Keratinocyte (primary cell): ENCODE results near the gene TMOD4. TPM values are rescaled to one million over a fixed set of nuclear protein-coding genes. Genes with fewer than 3 reads are reported as not detected.
"Not testable (repeated sequence)": the region's sequence is repeated elsewhere in the genome, so short reads cannot be mapped to it uniquely, and the experiment has no call there.

ENCODE experiments used
- DNase-seq: peaks from one replicate; pipeline ENCODE4 v3.0.0-alpha.2; 2011; ENCODE audit warnings: low read depth, missing footprints, low spot score
- FAIRE-seq: peaks from 2 replicates; lab custom pipeline; 2011; peaks lifted over from hg19 to GRCh38; lab: Jason Lieb, UNC
- H2AFZ ChIP-seq: 2 replicates; pipeline ENCODE4 v1.6.0; 2012; ENCODE audit warnings: low read length, control low read depth, inconsistent platforms; ENCODE audit not compliant: control insufficient read depth
- H3K27ac ChIP-seq: 2 replicates; pipeline ENCODE4 v1.5.1; 2011; ENCODE audit warnings: low read length; ENCODE audit not compliant: control insufficient read depth, insufficient read depth
- H3K27me3 ChIP-seq: 3 replicates; pipeline ENCODE4 v1.6.0; 2011; ENCODE audit warnings: low read length; ENCODE audit not compliant: control insufficient read depth, insufficient read depth; ENCODE audit errors: extremely low read depth
- H3K36me3 ChIP-seq, 2 experiments: 2 replicates in 1 of 2; 3 replicates in 1 of 2; pipeline ENCODE4 v1.5.1; 2011; ENCODE audit warnings: low read length in 2 of 2, mild to moderate bottlenecking in 1 of 2; ENCODE audit not compliant: control insufficient read depth in 2 of 2, insufficient read depth in 2 of 2; ENCODE audit errors: extremely low read depth in 1 of 2
- H3K4me1 ChIP-seq: 3 replicates; pipeline ENCODE4 v1.5.1; 2011; ENCODE audit warnings: low read length; ENCODE audit not compliant: control insufficient read depth, insufficient read depth; ENCODE audit errors: extremely low read depth
- H3K4me2 ChIP-seq: 3 replicates; pipeline ENCODE4 v1.6.0; 2011; ENCODE audit warnings: low read depth, low read length; ENCODE audit not compliant: control insufficient read depth, insufficient read depth; ENCODE audit errors: extremely low read depth
- H3K4me3 ChIP-seq, 3 experiments: fragments of 200-600 bp in 1 of 3; sonication (generic) in 1 of 3; 2 replicates in 2 of 3; 3 replicates in 1 of 3; pipeline ENCODE4 v1.5.1; 2011 to 2016; ENCODE audit warnings: low read length in 3 of 3, mild to moderate bottlenecking in 3 of 3, control low read depth in 2 of 3, inconsistent platforms in 1 of 3, low read depth in 1 of 3, mixed read lengths in 1 of 3, mixed run types in 1 of 3, moderate library complexity in 1 of 3; ENCODE audit not compliant: control insufficient read depth in 2 of 3, insufficient read depth in 2 of 3; ENCODE audit errors: extremely low read depth in 1 of 3
- H3K79me2 ChIP-seq: 2 replicates; pipeline ENCODE4 v1.6.0; 2012; ENCODE audit warnings: low read length; ENCODE audit not compliant: control insufficient read depth, insufficient read depth
- H3K9ac ChIP-seq: 3 replicates; pipeline ENCODE4 v1.6.0; 2011; ENCODE audit warnings: low read length; ENCODE audit not compliant: control insufficient read depth, insufficient read depth; ENCODE audit errors: extremely low read depth
- H3K9me1 ChIP-seq: 3 replicates; pipeline ENCODE4 v1.6.0; 2011; ENCODE audit warnings: low read length; ENCODE audit not compliant: control insufficient read depth, insufficient read depth; ENCODE audit errors: extremely low read depth
- H3K9me3 ChIP-seq: 2 replicates; pipeline ENCODE4 v1.5.1; 2012; ENCODE audit warnings: low read depth, low read length; ENCODE audit not compliant: control insufficient read depth
- H4K20me1 ChIP-seq: 3 replicates; pipeline ENCODE4 v1.6.0; 2011; ENCODE audit warnings: low read length; ENCODE audit not compliant: control insufficient read depth, insufficient read depth; ENCODE audit errors: extremely low read depth
- EZH2 ChIP-seq: IDR thresholded peaks from one replicate; pipeline ENCODE4 v1.6.1; 2012; ENCODE audit warnings: inconsistent platforms, mild to moderate bottlenecking, low read length, moderate library complexity
- dilution Hi-C: fragments of 300-500 bp; cut with MboI; formaldehyde crosslinking; loops from one replicate; pipeline ENCODE4 v1.7.0; 2020; ENCODE audit warnings: low sequenced_read_pairs; ENCODE audit not compliant: extremely low pct_ligation_motif_present
- polyA plus RNA-seq, 5 experiments: library from polyadenylated mRNA; depleted of rRNA in 3 of 5; stranded (reverse) in 3 of 5; stranded (forward) in 1 of 5; unstranded in 1 of 5; fragments of >200 nt; gene quantifications; 1 replicate in 1 of 5; 2 replicates in 3 of 5; 3 replicates in 1 of 5; pipeline versions ENCODE4 v1.2.1 to v1.2.3, GENCODE V29; 2011 to 2012; ENCODE audit warnings: missing spikeins in 2 of 5, low read depth in 1 of 5, low replicate concordance in 1 of 5
- TF ChIP-seq, protein P1 (sequence below), 3 experiments: IDR thresholded peaks in 1 of 3; conservative IDR thresholded peaks in 1 of 3; optimal IDR thresholded peaks in 1 of 3; 2 replicates in 2 of 3; 3 replicates in 1 of 3; pipeline versions ENCODE3 to v1.5.1; 2011; ENCODE audit warnings: low read length in 3 of 3, mild to moderate bottlenecking in 3 of 3, moderate library complexity in 2 of 3, control low read depth in 1 of 3, inconsistent platforms in 1 of 3; ENCODE audit not compliant: insufficient read depth in 2 of 3; ENCODE audit errors: extremely low read depth in 1 of 3

TMOD4 gene
- polyA plus RNA-seq, 1 donor (not counting 4 experiments of a cell fraction or from before 2014, with no cell fraction given), result 0.34 TPM

DNA sequence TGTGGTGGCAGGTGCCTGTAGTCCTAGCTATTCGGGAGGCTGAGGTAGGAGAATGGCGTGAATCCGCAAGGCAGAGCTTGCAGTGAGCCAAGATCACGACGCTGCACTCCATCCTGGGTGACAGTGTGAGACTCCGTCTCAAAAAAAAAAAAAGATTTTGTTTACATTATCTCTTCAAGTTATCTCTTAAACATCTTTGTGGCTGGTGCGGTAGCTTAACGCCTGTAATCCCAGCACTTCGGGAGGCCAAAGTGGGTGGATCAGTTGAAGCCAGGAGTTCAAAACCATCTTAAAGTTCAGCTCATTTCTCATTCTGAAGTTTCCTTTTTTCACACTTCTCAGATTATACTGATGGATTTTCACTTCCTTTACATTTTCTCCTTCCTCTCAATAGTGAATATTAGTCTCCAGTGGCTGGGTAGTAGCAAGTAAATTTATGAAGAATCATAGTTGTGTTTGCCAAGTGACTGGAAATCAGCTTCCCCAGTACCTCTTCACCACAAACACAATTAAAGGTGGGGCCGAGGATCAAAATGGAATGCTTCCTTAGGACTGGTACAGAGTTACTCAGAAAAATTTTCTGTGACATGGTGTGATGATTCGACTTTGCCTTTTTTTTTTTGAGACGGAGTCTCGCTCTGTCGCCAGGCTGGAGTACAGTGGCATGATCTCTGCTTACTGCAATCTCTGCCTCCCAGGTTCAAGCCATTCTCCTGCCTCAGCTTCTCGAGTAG lies 36.4 kb upstream of the TMOD4 start:
- Histone ChIP-seq H3K79me2 (peaks cover 94% of the 10 kb centered on the region), H3K4me1 (peaks cover 5% of the 10 kb centered on the region), H3K9ac (no peak overlapping the region), H3K36me3 (peaks cover 17 to 19% of the 10 kb centered on the region in 2 experiments), H2AFZ (no peak overlapping the region), H4K20me1 (peaks cover 19% of the 10 kb centered on the region), H3K4me3 (no peak overlapping the region), H3K4me2 (no peak overlapping the region), H3K27ac (no peak overlapping the region), H3K9me3 (no peaks in the 10 kb centered on the region), H3K9me1 (no peaks in the 10 kb centered on the region), H3K27me3 (no peaks in the 10 kb centered on the region)
- TF ChIP-seq EZH2, result no peak
- TF ChIP-seq, protein P1, sequence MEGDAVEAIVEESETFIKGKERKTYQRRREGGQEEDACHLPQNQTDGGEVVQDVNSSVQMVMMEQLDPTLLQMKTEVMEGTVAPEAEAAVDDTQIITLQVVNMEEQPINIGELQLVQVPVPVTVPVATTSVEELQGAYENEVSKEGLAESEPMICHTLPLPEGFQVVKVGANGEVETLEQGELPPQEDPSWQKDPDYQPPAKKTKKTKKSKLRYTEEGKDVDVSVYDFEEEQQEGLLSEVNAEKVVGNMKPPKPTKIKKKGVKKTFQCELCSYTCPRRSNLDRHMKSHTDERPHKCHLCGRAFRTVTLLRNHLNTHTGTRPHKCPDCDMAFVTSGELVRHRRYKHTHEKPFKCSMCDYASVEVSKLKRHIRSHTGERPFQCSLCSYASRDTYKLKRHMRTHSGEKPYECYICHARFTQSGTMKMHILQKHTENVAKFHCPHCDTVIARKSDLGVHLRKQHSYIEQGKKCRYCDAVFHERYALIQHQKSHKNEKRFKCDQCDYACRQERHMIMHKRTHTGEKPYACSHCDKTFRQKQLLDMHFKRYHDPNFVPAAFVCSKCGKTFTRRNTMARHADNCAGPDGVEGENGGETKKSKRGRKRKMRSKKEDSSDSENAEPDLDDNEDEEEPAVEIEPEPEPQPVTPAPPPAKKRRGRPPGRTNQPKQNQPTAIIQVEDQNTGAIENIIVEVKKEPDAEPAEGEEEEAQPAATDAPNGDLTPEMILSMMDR (optimal IDR thresholded peaks at IDR 0.05 in 1 of 3, IDR thresholded peaks at IDR 0.05 in 1 of 3, conservative IDR thresholded peaks at IDR 0.05 in 1 of 3; ENCODE audit: extremely low read depth in 1 of 3, insufficient read depth in 2 of 3, low read length in 3 of 3), result no peak
- dilution Hi-C loops, result no loop called here
- DNase-seq (no peak), FAIRE-seq (no peak)

DNA sequence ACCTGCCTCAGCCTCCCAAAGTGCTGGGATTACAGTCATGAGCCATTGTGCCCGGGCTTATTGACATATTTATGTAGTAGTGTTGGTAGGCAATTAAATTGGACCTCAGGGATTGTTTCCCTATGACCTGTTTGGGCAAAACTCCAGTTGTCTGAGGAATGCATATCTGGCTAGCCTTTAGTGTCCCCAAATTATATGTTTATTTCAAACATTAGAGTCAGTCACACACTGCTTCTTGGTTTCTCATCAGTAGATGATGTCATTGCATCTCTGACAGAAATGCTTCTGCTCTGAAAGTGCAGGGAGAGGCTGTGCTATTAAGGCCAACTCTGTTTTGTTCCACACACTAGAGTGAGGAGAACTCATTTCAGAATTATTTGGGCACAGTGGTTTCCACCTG lies 35.0 kb upstream of the TMOD4 start:
- no peaks in the 10 kb centered on the region for H3K27me3 ChIP-seq
- DNase-seq (no peak), FAIRE-seq (no peak)
- no peak overlapping the region for H2AFZ ChIP-seq
- H3K4me3 ChIP-seq, result no peak overlapping the region
- H3K27ac ChIP-seq, result no peak overlapping the region
- no peak overlapping the region for H3K4me2 ChIP-seq
- peaks cover 96% of the 10 kb centered on the region for H3K79me2 ChIP-seq
- no peaks in the 10 kb centered on the region for H3K9me3 ChIP-seq
- TF ChIP-seq, protein P1 (optimal IDR thresholded peaks at IDR 0.05 in 1 of 3, IDR thresholded peaks at IDR 0.05 in 1 of 3, conservative IDR thresholded peaks at IDR 0.05 in 1 of 3; ENCODE audit: extremely low read depth in 1 of 3, insufficient read depth in 2 of 3, low read length in 3 of 3), result no peak
- TF ChIP-seq EZH2, result no peak
- H3K9me1 ChIP-seq, result no peaks in the 10 kb centered on the region
- no peak overlapping the region for H3K9ac ChIP-seq
- dilution Hi-C loops, result no loop called here
- peaks cover 19 to 20% of the 10 kb centered on the region in 2 experiments for H3K36me3 ChIP-seq
- peaks cover 20% of the 10 kb centered on the region for H4K20me1 ChIP-seq
- H3K4me1 ChIP-seq, result peaks cover 5% of the 10 kb centered on the region

DNA sequence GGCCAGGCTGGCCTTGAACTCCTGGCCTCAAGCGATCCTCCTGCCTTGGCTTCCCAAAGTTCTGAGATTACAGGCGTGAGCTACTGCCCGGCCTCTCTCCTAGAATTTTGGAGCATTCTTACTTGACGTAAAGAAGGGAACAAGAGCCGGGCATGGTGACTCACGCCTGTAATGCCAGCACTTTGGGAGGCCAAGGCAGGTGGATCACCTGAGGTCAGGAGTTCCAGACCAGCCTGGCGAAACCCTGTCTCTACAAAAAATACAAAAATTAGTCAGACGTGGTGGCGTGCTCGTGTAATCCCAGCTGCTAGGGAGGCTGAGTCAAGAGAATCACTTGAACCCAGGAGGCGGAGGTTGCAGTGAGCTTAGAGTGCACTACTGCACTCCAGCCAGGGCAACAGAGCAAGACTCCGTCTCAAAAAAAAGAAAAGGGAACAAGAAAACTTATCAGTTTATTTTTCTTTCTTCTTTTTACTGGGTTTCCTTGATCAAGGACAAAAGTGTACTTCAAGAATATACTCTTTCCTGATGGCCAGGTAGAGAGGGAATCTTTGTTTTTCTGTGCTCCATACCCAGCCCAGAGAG lies 29.7 kb upstream of the TMOD4 start:
- H3K9me1 ChIP-seq, H3K4me3 ChIP-seq, FAIRE-seq, H3K27me3 ChIP-seq, H3K4me2 ChIP-seq, H3K9ac ChIP-seq, H3K9me3 ChIP-seq, H2AFZ ChIP-seq, H3K27ac ChIP-seq, dilution Hi-C loops, DNase-seq: not testable (repeated sequence)
- Histone ChIP-seq H4K20me1 (peaks cover 21% of the 10 kb centered on the region), H3K4me1 (peaks cover 15% of the 10 kb centered on the region), H3K79me2 (peaks cover 94% of the 10 kb centered on the region), H3K36me3 (peaks cover 21 to 22% of the 10 kb centered on the region in 2 experiments)
